Liver (tissue), 3 donors: ENCODE data around the gene GLI3.

Experiments used
- CTCF ChIP-seq: fragments of 150-350 bp; IDR thresholded peaks from 2 replicates; pipeline ENCODE4 v1.5.1; 2017; ENCODE audit warnings: improper control_type of control experiment, low read depth, low read length; ENCODE audit not compliant: missing input control
- GABPA ChIP-seq, 2 donors: IDR thresholded peaks in 1 of 2; conservative IDR thresholded peaks in 1 of 2; 2 replicates each; pipeline ENCODE4 v1.6.1; 2016; ENCODE audit warnings: antibody characterized with exemption in 2 of 2, mild to moderate bottlenecking in 1 of 2, moderate library complexity in 1 of 2
- JUND ChIP-seq, 2 donors: IDR thresholded peaks; 2 replicates each; pipeline ENCODE4 v1.6.1; 2016; ENCODE audit warnings: antibody characterized with exemption in 2 of 2
- RAD21 ChIP-seq, 2 donors: IDR thresholded peaks; 2 replicates each; pipeline ENCODE4 v1.6.1; 2016; ENCODE audit warnings: antibody characterized with exemption in 2 of 2, mild to moderate bottlenecking in 2 of 2
- RXRA ChIP-seq, 2 donors: IDR thresholded peaks; 2 replicates each; pipeline ENCODE4 v1.6.1; 2017 to 2018; ENCODE audit warnings: antibody characterized with exemption in 2 of 2, mild to moderate bottlenecking in 1 of 2
- ZBTB33 ChIP-seq: IDR thresholded peaks from 2 replicates; pipeline ENCODE4 v1.6.1; 2016; ENCODE audit warnings: antibody characterized with exemption
- donor health status: healthy.
- donor health status: healthy.

GRCh38 chr7:42126475-42127231, 110.4 kb downstream of the GLI3 start:
- TF ChIP-seq CTCF (no peak), ZBTB33 (no peak), RAD21 (IDR thresholded peaks at IDR 0.05) (no peak), JUND (IDR thresholded peaks at IDR 0.05) (no peak), RXRA (IDR thresholded peaks at IDR 0.05) (no peak), GABPA (IDR thresholded peaks at IDR 0.05 in 1 of 2, conservative IDR thresholded peaks at IDR 0.05 in 1 of 2) (no peak)
